ENCODE measurements around the gene CAMTA1. TPM values are rescaled to one million over a fixed set of nuclear protein-coding genes. Genes with fewer than 3 reads are reported as not detected.

Gene CAMTA1
- total RNA-seq, 1 donor from 2014 or later, result 268 TPM

- no peak overlapping the region for H3K4me3 Mint-ChIP-seq
- no peak overlapping the region for H3K4me3 ChIP-seq
- peaks cover 2% of the 10 kb centered on the region for H3K9me3 Mint-ChIP-seq
- peaks cover 7% of the 10 kb centered on the region for H3K27me3 Mint-ChIP-seq (ENCODE audit: insufficient read depth, low read depth)
- H3K9ac ChIP-seq, result no peak overlapping the region
- no peaks in the 10 kb centered on the region for H3K79me2 ChIP-seq (ENCODE audit: low read depth)
- H3K27ac Mint-ChIP-seq, result peak overlapping the region; percentile 29
- H3K27ac ChIP-seq, result no peak overlapping the region
- TF ChIP-seq EZH2 (IDR thresholded peaks at IDR 0.05), result no peak
- no peak for TF ChIP-seq CTCF (IDR thresholded peaks at IDR 0.05)
- TF ChIP-seq EZH2phosphoT487 (IDR thresholded peaks at IDR 0.05), result no peak
- no peak overlapping the region for H2AFZ ChIP-seq (replicated peaks)
- H3K36me3 ChIP-seq, result no peaks in the 10 kb centered on the region
- no peak for DNase-seq (ENCODE audit: low spot score)
- peaks cover 43% of the 10 kb centered on the region for H3K4me1 Mint-ChIP-seq
- H3K4me2 ChIP-seq, result no peak overlapping the region
- no peaks in the 10 kb centered on the region for H3K36me3 Mint-ChIP-seq
- peaks cover 32% of the 10 kb centered on the region for H3K4me1 ChIP-seq
- peaks cover 12% of the 10 kb centered on the region for H3K27me3 ChIP-seq
- H3F3A ChIP-seq (ENCODE audit: low read depth), result no peaks in the 10 kb centered on the region
- H3K9me3 ChIP-seq (ENCODE audit: low read depth), result no peaks in the 10 kb centered on the region
- H4K20me1 ChIP-seq (ENCODE audit: low read depth), result no peaks in the 10 kb centered on the region
Observed at GRCh38 chr1:7538033-7538432, 752.8 kb downstream of the CAMTA1 start.

GRCh38 chr1:7538849-7539768 lies 753.9 kb downstream of the CAMTA1 start:
- no peaks in the 10 kb centered on the region for H3K79me2 ChIP-seq (ENCODE audit: low read depth)
- peaks cover 29% of the 10 kb centered on the region for H3K4me1 ChIP-seq
- DNase-seq (ENCODE audit: low spot score), result no peak
- Mint-ChIP-seq H3K4me1 (peaks cover 41% of the 10 kb centered on the region), H3K36me3 (no peaks in the 10 kb centered on the region), H3K9me3 (peaks cover 2% of the 10 kb centered on the region), H3K27me3 (ENCODE audit: insufficient read depth, low read depth) (peaks cover 7% of the 10 kb centered on the region), H3K4me3 (no peak overlapping the region), H3K27ac (no peak overlapping the region)
- H3K4me2 ChIP-seq, result no peak overlapping the region
- H3K27ac ChIP-seq, result no peak overlapping the region
- H3K27me3 ChIP-seq, result peaks cover 12% of the 10 kb centered on the region
- no peaks in the 10 kb centered on the region for H4K20me1 ChIP-seq (ENCODE audit: low read depth)
- no peak overlapping the region for H3K4me3 ChIP-seq
- TF ChIP-seq EZH2 (IDR thresholded peaks at IDR 0.05) (no peak), CTCF (IDR thresholded peaks at IDR 0.05) (no peak)
- H3K36me3 ChIP-seq, result no peaks in the 10 kb centered on the region
- H2AFZ ChIP-seq (replicated peaks), result no peak overlapping the region
- H3F3A ChIP-seq (ENCODE audit: low read depth), result no peaks in the 10 kb centered on the region
- no peaks in the 10 kb centered on the region for H3K9me3 ChIP-seq (ENCODE audit: low read depth)
- no peak overlapping the region for H3K9ac ChIP-seq

GRCh38 chr1:7539769-7540175 lies 754.5 kb downstream of the CAMTA1 start:
- no peak overlapping the region for H3K9ac ChIP-seq
- H3K27me3 Mint-ChIP-seq (ENCODE audit: insufficient read depth, low read depth), result peaks cover 7% of the 10 kb centered on the region
- no peak overlapping the region for H2AFZ ChIP-seq (replicated peaks)
- no peaks in the 10 kb centered on the region for H3F3A ChIP-seq (ENCODE audit: low read depth)
- H3K27ac ChIP-seq, result no peak overlapping the region
- DNase-seq (ENCODE audit: low spot score), result peak; percentile 76
- no peaks in the 10 kb centered on the region for H4K20me1 ChIP-seq (ENCODE audit: low read depth)
- peaks cover 12% of the 10 kb centered on the region for H3K27me3 ChIP-seq
- no peaks in the 10 kb centered on the region for H3K36me3 ChIP-seq
- peaks cover 40% of the 10 kb centered on the region for H3K4me1 Mint-ChIP-seq
- no peak overlapping the region for H3K27ac Mint-ChIP-seq
- no peak overlapping the region for H3K4me2 ChIP-seq
- H3K9me3 Mint-ChIP-seq, result peaks cover 4% of the 10 kb centered on the region
- TF ChIP-seq EZH2phosphoT487 (IDR thresholded peaks at IDR 0.05) (no peak), CTCF (IDR thresholded peaks at IDR 0.05) (peak; percentile 70), EZH2 (IDR thresholded peaks at IDR 0.05) (no peak)
- H3K79me2 ChIP-seq (ENCODE audit: low read depth), result no peaks in the 10 kb centered on the region
- no peaks in the 10 kb centered on the region for H3K36me3 Mint-ChIP-seq
- H3K4me1 ChIP-seq, result peaks cover 25% of the 10 kb centered on the region
- H3K4me3 ChIP-seq, result no peak overlapping the region
- no peaks in the 10 kb centered on the region for H3K9me3 ChIP-seq (ENCODE audit: low read depth)
- no peak overlapping the region for H3K4me3 Mint-ChIP-seq

Measured in neural progenitor cell (in vitro differentiated cells).